ENCODE measurements around the gene ZNF124.

GRCh38 chr1:247198781-247199180 is 27.0 kb upstream of the ZNF124 start:
- TF ChIP-seq TARDBP (IDR thresholded peaks at IDR 0.05): no peak
- TF ChIP-seq SP1 (IDR thresholded peaks at IDR 0.05): no peak
- no peak for TF ChIP-seq NFRKB (IDR thresholded peaks at IDR 0.05)
- TF ChIP-seq L3MBTL2 (conservative IDR thresholded peaks at IDR 0.05): no peak
- no peak for TF ChIP-seq HDGF (IDR thresholded peaks at IDR 0.05; ENCODE audit: borderline replicate concordance)
- TF ChIP-seq SUZ12 (IDR thresholded peaks at IDR 0.05): no peak
- TF ChIP-seq, protein P1, sequence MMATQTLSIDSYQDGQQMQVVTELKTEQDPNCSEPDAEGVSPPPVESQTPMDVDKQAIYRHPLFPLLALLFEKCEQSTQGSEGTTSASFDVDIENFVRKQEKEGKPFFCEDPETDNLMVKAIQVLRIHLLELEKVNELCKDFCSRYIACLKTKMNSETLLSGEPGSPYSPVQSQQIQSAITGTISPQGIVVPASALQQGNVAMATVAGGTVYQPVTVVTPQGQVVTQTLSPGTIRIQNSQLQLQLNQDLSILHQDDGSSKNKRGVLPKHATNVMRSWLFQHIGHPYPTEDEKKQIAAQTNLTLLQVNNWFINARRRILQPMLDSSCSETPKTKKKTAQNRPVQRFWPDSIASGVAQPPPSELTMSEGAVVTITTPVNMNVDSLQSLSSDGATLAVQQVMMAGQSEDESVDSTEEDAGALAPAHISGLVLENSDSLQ (IDR thresholded peaks at IDR 0.05): no peak
- no peak for TF ChIP-seq BHLHE40 (IDR thresholded peaks at IDR 0.05; ENCODE audit: borderline replicate concordance)
- TF ChIP-seq FOXK2 (IDR thresholded peaks at IDR 0.05): no peak
- TF ChIP-seq FOXA1 (IDR thresholded peaks at IDR 0.05): no peak
- no peak for TF ChIP-seq FOXM1 (IDR thresholded peaks at IDR 0.05; ENCODE audit: borderline replicate concordance)
- TF ChIP-seq ELF4 (IDR thresholded peaks at IDR 0.05): no peak
- TF ChIP-seq CTBP1 (IDR thresholded peaks at IDR 0.05; ENCODE audit: borderline replicate concordance): no peak
